GM21619 (cell line): ENCODE results near the gene TMEM181.
"Not testable (repeated sequence)": the region's sequence is repeated elsewhere in the genome, so short reads cannot be mapped to it uniquely, and the experiment has no call there.

Experiments
- ATAC-seq: cut with Tn5 transposase; IDR thresholded peaks from one replicate; pipeline ENCODE4 v1.9.1; 2021; ENCODE audit not compliant: unreplicated experiment

Gene TMEM181

GRCh38 chr6:158635427-158636073 is 75.7 kb downstream of the TMEM181 start:
- no peak for ATAC-seq

GRCh38 chr6:158636778-158637177 is 76.9 kb downstream of the TMEM181 start:
- ATAC-seq = no peak

DNA sequence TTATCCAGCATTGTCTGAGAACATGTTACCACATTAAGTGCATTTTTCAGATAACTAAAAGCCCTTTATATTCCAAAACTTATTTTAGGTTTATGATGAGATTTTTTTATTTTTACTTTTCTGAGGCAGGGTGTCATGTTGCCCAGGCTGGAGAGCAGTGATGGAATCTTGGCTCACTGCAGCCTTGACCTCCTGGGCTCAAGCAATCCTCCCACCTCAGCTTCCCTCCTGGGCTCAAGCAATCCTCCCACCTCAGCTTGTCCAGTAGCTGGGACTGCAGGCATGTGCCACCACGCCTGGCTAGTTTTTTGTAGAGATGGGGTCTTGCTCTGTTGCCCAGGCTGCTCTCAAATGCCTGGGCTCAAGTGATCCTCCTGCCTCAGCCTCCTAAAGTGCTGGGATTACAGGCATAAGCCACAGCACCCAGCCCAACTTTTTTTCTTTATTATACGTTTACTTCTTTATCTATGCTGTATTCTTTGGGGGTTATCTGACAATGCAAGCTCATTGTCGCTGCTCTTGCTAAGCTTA is 78.5 kb downstream of the TMEM181 start:
- ATAC-seq = no peak

DNA sequence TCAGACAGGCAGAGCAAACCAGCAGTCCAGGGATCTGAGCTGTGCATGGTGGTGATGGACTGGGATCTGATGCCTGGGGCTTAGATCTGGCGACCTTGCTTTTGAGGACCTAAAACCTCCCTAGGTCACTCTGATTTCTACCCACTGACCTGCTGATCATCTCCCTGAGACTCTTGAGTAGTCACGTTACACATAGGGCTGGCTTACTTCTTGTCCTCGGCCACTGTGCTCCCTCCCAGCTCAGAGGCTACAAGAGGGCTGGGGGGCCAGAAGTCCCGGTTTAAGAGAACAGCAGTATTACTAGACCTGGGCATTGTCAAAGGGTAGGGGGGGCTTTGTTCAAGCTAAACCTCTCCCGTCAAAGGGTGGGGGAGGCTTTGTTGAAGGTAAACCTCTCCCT is 79.2 kb downstream of the TMEM181 start:
- no peak for ATAC-seq

DNA sequence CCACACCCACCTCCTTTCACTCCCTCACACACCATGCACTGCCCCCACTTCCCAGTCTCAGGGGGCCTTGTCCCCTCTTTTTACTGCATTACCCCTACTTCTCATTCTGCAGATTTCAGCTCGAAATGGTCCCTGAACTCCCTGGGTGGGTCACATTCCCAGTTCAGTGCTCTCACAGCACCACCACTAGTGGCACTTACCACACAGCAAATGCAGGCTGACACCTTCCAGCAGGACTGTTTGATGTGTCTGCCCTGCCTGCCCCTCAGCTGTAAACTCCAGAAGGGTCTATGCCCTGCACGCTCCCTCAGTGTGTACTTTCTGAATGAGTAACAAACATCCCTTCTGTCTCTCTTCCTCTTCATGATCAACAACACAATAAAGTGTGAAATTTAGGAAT is 80.6 kb downstream of the TMEM181 start:
- ATAC-seq = no peak

- ATAC-seq = no peak
Measured at GRCh38 chr6:158642097-158642601, 82.3 kb downstream of the TMEM181 start.

- no peak for ATAC-seq
Measured at GRCh38 chr6:158643836-158644230, 83.9 kb downstream of the TMEM181 start.

DNA sequence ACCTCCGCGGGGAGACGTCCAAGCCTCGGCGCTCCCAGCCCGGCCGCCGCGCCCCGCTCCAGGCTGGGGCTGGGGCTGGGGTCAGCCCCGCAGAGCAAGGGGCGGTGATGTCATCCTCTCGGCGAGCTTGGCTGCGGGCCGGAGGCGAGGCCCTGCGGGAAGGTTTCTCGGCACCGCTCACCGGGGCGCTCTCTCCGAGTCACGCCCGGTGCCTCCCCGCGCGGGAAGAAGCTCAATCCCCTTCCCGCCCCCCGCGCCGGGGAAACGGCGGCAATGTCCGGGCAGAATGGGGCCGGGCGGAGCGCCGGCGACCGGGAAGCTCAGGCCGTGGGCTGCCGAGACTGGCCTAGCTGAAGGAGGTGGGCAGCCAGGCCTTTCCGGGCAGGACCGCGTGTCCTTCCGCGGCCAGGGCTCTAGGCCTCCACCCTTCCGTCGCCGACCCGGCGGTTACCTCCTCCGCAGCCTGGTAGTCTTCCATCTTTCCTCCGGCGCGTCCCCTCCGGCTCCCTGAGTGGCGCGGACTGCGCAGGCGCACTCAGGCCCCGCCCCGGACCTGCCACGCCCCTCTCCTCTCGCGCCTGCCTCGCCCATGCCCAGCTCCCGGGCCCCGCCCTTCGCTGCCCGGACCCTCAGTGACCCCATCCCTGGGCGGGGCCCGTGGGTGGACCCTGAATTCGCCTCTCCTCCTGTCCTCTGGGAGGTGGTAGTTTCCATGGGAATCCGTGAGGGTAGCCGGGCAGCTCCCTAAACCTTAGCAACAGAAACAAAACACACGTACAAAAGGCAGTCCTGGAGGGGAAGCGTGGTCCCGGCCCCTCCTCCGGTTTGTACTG is 84.6 kb downstream of the TMEM181 start, which contains the start of gene DYNLT1:
DYNLT1 (minus strand) TSS at position 513 of the 833 bp plus-strand sequence; CDS start at position 478, 35 bp downstream.
- ATAC-seq = peak; percentile 49

- ATAC-seq = no peak
Measured at GRCh38 chr6:158645064-158646022, 85.5 kb downstream of the TMEM181 start.

DNA sequence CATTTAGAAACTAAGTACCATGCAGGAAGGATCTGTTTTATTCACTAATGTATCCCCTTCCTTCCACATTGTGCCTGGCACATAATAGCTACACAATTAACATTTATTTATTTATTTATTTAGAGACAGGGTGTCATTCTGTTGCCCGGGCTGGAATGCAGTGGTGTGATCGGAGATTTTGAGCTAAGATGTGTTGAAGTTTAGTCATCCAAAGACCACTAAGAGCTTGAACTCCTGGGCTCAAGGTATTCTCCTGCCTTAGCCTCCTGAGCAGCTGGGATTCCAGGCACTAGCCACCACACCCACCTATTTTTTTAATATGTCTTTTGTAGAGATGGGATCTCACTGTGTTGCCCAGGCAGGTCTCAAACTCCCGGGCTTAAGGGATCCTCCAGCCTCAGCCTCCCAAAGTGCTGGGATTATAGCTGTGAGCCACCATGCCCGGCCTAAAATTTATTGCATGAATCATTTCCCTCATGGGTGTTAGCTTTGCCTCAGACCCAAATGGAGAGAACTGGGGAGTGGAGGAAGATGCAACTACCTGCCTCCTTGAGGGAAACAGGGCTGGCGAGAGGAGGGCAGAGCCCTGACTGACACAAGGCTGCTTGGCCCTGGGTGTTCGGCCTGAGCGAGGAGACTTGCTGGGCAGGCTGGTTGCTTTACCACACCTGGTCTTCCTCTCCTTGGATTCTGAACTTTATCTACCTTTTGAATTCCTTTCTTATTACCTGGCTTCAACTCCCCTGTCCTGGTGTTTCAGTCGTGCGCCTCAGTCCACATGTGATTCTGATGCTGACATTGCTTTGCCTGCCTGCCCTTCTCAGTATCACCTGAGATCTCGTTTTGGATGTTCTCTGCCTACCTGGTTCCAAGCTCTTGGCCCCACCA is 86.4 kb downstream of the TMEM181 start:
- ATAC-seq = no peak

GRCh38 chr6:158647501-158647900 is 87.6 kb downstream of the TMEM181 start:
- ATAC-seq = no peak

DNA sequence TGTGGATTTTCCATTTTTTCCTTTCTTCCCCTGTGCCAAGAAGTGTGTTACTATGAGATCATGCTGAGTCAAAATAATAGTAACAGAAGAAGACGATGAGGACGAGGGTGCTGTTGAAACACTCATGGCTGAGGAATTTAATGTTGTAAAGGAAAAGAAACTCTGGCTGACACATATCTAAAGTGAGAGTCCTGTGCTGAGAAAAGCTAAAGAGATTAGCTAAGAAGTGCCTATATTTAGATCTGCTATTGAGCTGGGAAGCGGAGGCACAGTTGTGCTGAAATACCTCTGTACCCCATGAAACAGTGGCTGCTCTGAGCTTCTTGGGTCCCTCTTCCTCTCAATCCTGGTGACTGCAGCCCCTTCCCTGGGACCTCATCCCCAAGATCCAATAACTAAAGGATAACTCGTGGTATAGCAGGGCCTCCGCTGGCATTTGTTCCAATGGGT is 88.8 kb downstream of the TMEM181 start:
- peak; percentile 33 for ATAC-seq

DNA sequence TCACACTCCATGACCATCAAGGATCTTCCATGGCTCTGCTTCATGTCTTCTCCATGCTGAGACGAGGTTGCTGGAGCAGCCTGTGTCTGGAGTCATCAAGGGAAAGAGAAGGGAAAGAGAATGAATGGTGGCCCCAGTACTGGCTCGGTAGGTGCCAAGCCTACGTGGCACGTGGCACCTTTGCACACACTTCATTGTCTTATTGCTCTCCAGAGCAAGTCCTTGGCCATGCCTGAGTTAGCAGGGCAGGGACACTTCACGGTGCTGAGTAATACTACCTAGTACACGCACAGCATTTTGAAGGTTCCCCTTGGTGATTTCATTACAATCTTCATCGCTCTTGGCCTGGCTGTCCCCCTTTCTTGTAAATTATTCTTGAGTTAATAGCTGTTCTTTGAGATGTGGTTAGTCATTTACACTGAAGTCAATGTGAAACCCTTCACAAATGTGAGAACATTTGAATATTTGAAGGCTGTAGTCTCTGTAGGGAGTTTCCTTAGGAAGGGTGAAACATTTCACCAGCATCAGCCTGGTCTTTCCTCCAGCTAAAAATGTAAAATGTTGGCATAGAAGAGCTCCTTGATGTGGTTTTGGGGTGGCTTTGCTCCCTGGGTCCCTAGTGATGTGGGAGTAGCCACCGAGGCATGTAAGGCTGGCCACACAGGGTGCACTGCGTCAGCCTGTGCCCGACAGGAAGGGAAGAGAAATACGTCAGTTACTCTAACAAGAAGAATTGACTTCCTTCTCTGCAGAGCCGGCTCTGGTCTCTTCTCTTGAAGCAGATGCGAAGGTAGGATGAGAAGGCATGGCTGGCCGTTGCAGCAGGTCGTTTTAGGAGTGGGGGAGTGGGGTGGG is 89.6 kb downstream of the TMEM181 start, which contains the start of gene SYTL3:
SYTL3 (plus strand) TSS at position 766 of the 855 bp plus-strand sequence. CDS start 13,215 bp downstream, outside the sequence.
- peak; percentile 41 for ATAC-seq

- not testable (repeated sequence) for ATAC-seq
Measured at GRCh38 chr6:158651981-158652737, 92.3 kb downstream of the TMEM181 start.

DNA sequence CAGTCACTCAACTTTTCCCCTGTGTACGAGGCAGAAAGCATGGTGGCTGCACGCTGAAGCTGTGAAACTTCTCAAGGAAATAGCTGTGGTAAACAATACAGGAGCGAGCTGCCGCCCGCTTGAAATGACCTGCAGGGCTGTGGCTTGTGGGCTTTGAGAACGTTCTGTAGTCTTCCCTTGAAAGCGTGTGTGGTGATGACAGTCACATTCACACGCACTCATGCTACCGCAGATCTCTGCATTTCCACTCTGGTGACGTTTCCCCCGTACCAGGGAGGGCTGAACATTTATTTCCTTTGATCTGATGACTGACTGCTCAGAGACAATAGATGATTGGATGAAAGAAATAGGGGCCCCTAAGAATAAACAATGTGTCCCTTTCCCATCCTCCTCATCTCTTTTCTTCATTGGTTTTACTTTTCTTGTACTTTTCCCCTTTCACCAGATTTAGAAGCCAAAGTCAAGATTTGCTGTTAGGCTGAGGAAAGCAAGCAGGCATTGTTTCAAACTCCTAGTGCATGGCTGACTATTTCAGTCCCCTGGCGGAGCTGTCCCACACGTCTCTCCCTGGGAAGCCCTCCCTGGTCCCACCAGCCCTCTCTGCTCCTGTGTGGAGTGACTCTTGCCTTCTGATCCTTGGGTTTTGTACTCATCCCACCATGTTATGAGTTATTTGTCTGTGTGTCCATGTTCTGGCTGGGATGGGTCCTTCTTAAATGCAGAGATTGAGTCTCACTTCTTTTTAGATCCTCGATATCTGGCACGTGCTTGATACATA is 93.9 kb downstream of the TMEM181 start:
- ATAC-seq = peak; percentile 43

DNA sequence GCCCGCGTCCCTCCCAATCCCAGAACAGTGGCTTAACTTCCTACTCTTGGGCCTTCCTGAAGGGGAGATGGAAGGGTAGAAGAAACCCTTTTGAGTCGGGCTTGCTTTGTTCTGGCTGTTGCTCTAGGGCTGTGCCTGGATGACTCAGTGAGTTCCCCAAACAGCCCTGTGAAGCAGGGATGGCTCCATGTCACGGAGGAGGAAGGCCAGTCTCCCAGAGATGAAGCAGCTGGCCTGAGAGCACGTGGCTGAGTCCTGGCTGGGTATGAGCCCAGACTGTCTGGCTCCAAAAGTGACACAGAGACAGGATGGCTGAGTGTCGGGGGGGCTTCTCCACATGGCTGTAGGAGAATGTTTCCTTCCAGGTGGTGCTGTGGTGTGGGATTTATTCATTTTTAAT is 94.6 kb downstream of the TMEM181 start:
- ATAC-seq = no peak

DNA sequence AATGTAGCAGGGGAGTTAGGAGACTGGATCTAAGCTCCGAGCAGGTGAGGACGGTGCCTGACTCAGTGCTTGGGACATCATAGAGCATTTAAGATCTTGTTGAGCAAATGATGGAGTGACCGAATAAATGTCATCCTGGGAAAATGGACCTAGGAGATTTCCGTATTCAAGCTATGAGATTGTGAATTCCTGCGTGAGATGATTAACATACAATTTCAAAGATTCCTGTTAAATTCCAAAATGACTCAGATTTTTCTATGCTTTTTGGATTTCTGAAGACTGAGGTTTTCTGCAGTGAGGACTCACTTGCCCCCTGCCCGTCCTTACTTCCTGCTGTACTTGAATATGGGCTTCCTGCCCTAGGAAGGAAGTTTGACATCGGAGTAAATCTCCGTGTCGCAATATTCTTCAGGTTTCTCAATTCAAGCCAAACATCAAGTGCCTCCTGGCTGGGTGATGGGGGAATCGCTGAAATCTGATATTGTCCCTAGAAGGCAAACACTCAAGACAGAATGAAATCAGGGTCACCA is 95.1 kb downstream of the TMEM181 start:
- no peak for ATAC-seq
